Thoracic aorta (tissue), 2 donors: Measurements from ENCODE around the gene ECHS1. TPM values are rescaled to one million over a fixed set of nuclear protein-coding genes. Genes with fewer than 3 reads are reported as not detected.
A peak's percentile ranks its signal among the peaks of the same experiment; 100 is the strongest.

Experiments used
- ATAC-seq: fragments of 150-250 bp; one replicate; pipeline ENCODE4 v1.8.0; 2017; ENCODE audit warnings: low read depth; ENCODE audit not compliant: insufficient number of reproducible peaks, low FRiP score
- DNase-seq: peaks from one replicate; pipeline ENCODE4 v3.0.0-alpha.2; 2020; ENCODE audit warnings: low spot score
- H3K27ac ChIP-seq, 2 donors: fragments of 200-600 bp; sonication (generic); 1 replicate in 1 of 2; 2 replicates in 1 of 2; pipeline ENCODE4 v1.5.1; 2016; ENCODE audit warnings: mild to moderate bottlenecking in 2 of 2, moderate library complexity in 2 of 2
- H3K27me3 ChIP-seq: fragments of 200-600 bp; sonication (generic); replicated peaks from 2 replicates; pipeline ENCODE4 v1.6.0; 2016; ENCODE audit warnings: mild to moderate bottlenecking; ENCODE audit not compliant: insufficient read depth
- H3K36me3 ChIP-seq: fragments of 200-600 bp; sonication (generic); one replicate; pipeline ENCODE4 v1.5.1; 2016
- H3K4me1 ChIP-seq, 2 donors: fragments of 200-600 bp; sonication (generic); 1 replicate in 1 of 2; 2 replicates in 1 of 2; pipeline versions ENCODE4 v1.5.1 to v1.6.0; 2016; ENCODE audit warnings: low read depth in 2 of 2, mild to moderate bottlenecking in 1 of 2; ENCODE audit not compliant: control insufficient read depth in 1 of 2
- H3K4me3 ChIP-seq: fragments of 200-600 bp; sonication (generic); 2 replicates; pipeline ENCODE4 v1.5.1; 2016; ENCODE audit warnings: mild to moderate bottlenecking
- H3K9me3 ChIP-seq: fragments of 200-600 bp; sonication (generic); 2 replicates; pipeline ENCODE4 v1.5.1; 2016
- CTCF ChIP-seq: fragments of 200-600 bp; sonication (generic); IDR thresholded peaks from one replicate; pipeline ENCODE4 v1.5.1; 2019; ENCODE audit warnings: antibody characterized with exemption
- total RNA-seq, 2 donors: library from RNA; depleted of rRNA; stranded (reverse); fragments of >200 nt; gene quantifications; one replicate each; pipeline versions ENCODE4 v1.1.0 to v1.2.3, GENCODE V29; 2016

ECHS1 gene
- total RNA-seq, 2 donors from 2014 or later = 27.5 to 64.6 TPM

GRCh38 chr10:133397938-133398337 lies 24.8 kb upstream of the ECHS1 start:
- H3K27me3 ChIP-seq = no peaks in the 10 kb centered on the region
- DNase-seq (no peak), ATAC-seq (no peak)
- H3K27ac ChIP-seq = no peak overlapping the region
- H3K9me3 ChIP-seq = no peaks in the 10 kb centered on the region
- H3K4me3 ChIP-seq = no peak overlapping the region
- H3K36me3 ChIP-seq = peaks cover 28% of the 10 kb centered on the region
- peaks cover 10 to 15% of the 10 kb centered on the region in 2 donors for H3K4me1 ChIP-seq
- TF ChIP-seq CTCF = no peak

GRCh38 chr10:133396035-133396624 lies 23.0 kb upstream of the ECHS1 start:
- no peak overlapping the region for H3K4me3 ChIP-seq
- no peak for TF ChIP-seq CTCF
- H3K9me3 ChIP-seq = no peaks in the 10 kb centered on the region
- DNase-seq = no peak
- H3K27me3 ChIP-seq = no peaks in the 10 kb centered on the region
- peaks cover 20% of the 10 kb centered on the region for H3K36me3 ChIP-seq
- H3K27ac ChIP-seq = no peak overlapping the region
- H3K4me1 ChIP-seq = peaks cover 10 to 15% of the 10 kb centered on the region in 2 donors
- no peak for ATAC-seq

- no peak for TF ChIP-seq CTCF
- Histone ChIP-seq H3K4me3 (peak overlapping the region; percentile 98), H3K27me3 (no peaks in the 10 kb centered on the region), H3K4me1 (peaks cover 10 to 15% of the 10 kb centered on the region in 2 donors), H3K36me3 (peaks cover 15% of the 10 kb centered on the region), H3K9me3 (no peaks in the 10 kb centered on the region), H3K27ac (peak overlapping the region; percentile 69 to 71)
- no peak for DNase-seq
- no peak for ATAC-seq
These were observed 21.7 kb upstream of the ECHS1 start for GRCh38 chr10:133394801-133395221.

- ATAC-seq = peak; percentile 83
- Histone ChIP-seq H3K4me3 (peak within 1 kb of the TSS; percentile 98), H3K27me3 (no peaks in the 10 kb centered on the region), H3K36me3 (peaks cover 11% of the 10 kb centered on the region), H3K9me3 (no peaks in the 10 kb centered on the region), H3K4me1 (peaks cover 10 to 15% of the 10 kb centered on the region in 2 donors), H3K27ac (peak within 1 kb of the TSS; percentile 69 to 71)
- peak; percentile 37 for TF ChIP-seq CTCF
- DNase-seq = peak; percentile 62
These were observed 21.0 kb upstream of the ECHS1 start, which contains the start of gene MTG1 for GRCh38 chr10:133394064-133394663. Gene MTG1 (plus strand): TSS chr10:133394157. CDS start chr10:133394221, 64 bp downstream.

GRCh38 chr10:133393401-133394063 lies 20.4 kb upstream of the ECHS1 start:
- H3K27ac ChIP-seq = peak overlapping the region in 1 of 2 donors; percentile 69
- H3K4me1 ChIP-seq = peaks cover 10 to 15% of the 10 kb centered on the region in 2 donors
- DNase-seq = no peak
- H3K27me3 ChIP-seq = no peaks in the 10 kb centered on the region
- H3K4me3 ChIP-seq = peak overlapping the region; percentile 98
- no peaks in the 10 kb centered on the region for H3K9me3 ChIP-seq
- H3K36me3 ChIP-seq = peaks cover 7% of the 10 kb centered on the region
- no peak for TF ChIP-seq CTCF
- no peak for ATAC-seq
